GM23338 (cell line): ENCODE results near the gene MYOM1. TPM values are rescaled to one million over a fixed set of nuclear protein-coding genes. Genes with fewer than 3 reads are reported as not detected.

ENCODE experiments used
- ATAC-seq: fragments of 200-7000 bp; cut with Tn5 transposase; 3 replicates; pipeline ENCODE4 v1.9.1; 2020
- DNase-seq: peaks from one replicate; pipeline ENCODE4 v3.0.0-alpha.2; 2015; ENCODE audit warnings: low spot score
- H2AFZ ChIP-seq: fragments of 200-600 bp; sonication (generic); 2 replicates; pipeline ENCODE4 v1.8.0; 2016; ENCODE audit warnings: antibody characterized with exemption, mild to moderate bottlenecking, moderate library complexity
- H3F3A ChIP-seq: fragments of 200-600 bp; sonication (generic); replicated peaks from 2 replicates; pipeline ENCODE4 v1.8.0; 2017; ENCODE audit warnings: antibody characterized with exemption, mixed run types, low read depth
- H3K27ac ChIP-seq: fragments of 200-600 bp; sonication (generic); 2 replicates; pipeline ENCODE4 v1.6.1; 2016; ENCODE audit warnings: low read depth
- H3K27me3 ChIP-seq: fragments of 200-600 bp; sonication (generic); 2 replicates; pipeline ENCODE4 v1.8.0; 2016; ENCODE audit warnings: mild to moderate bottlenecking, mixed run types, moderate library complexity; ENCODE audit not compliant: insufficient read depth
- H3K36me3 ChIP-seq: fragments of 200-600 bp; sonication (generic); 2 replicates; pipeline ENCODE4 v1.8.0; 2016; ENCODE audit warnings: mild to moderate bottlenecking; ENCODE audit not compliant: insufficient read depth
- H3K4me1 ChIP-seq: fragments of 200-600 bp; sonication (generic); 2 replicates; pipeline ENCODE4 v1.8.0; 2016; ENCODE audit warnings: mild to moderate bottlenecking, moderate library complexity; ENCODE audit not compliant: insufficient read depth
- H3K4me2 ChIP-seq: fragments of 200-600 bp; sonication (generic); 2 replicates; pipeline ENCODE4 v1.7.1; 2017; ENCODE audit warnings: mixed run types
- H3K4me3 ChIP-seq: fragments of 200-600 bp; sonication (generic); 2 replicates; pipeline ENCODE4 v1.6.1; 2016; ENCODE audit warnings: mixed run types
- H3K79me2 ChIP-seq: fragments of 200-600 bp; sonication (generic); replicated peaks from 2 replicates; pipeline ENCODE4 v1.8.0; 2017; ENCODE audit warnings: mild to moderate bottlenecking; ENCODE audit not compliant: insufficient read depth
- H3K9me2 ChIP-seq: fragments of 200-600 bp; sonication (generic); 2 replicates; pipeline ENCODE4 v1.8.0; 2017; ENCODE audit not compliant: insufficient read depth
- H4K20me1 ChIP-seq: fragments of 200-600 bp; sonication (generic); replicated peaks from 2 replicates; pipeline ENCODE4 v1.8.0; 2017; ENCODE audit warnings: mild to moderate bottlenecking; ENCODE audit not compliant: insufficient read depth
- H3K27ac Mint-ChIP-seq: 2 replicates; pipeline ENCODE4 v1.8.0; 2020; ENCODE audit warnings: inconsistent platforms, mild to moderate bottlenecking, moderate library complexity, mixed read lengths
- H3K27me3 Mint-ChIP-seq: 3 replicates; pipeline ENCODE4 v1.8.0; 2022; ENCODE audit warnings: low read depth, mild to moderate bottlenecking, moderate library complexity, mixed read lengths, inconsistent platforms; ENCODE audit not compliant: insufficient read depth, poor library complexity
- H3K36me3 Mint-ChIP-seq: 3 replicates; pipeline ENCODE4 v1.8.0; 2021; ENCODE audit warnings: low read depth, mild to moderate bottlenecking, inconsistent platforms, moderate library complexity, mixed read lengths
- H3K4me1 Mint-ChIP-seq: 3 replicates; pipeline ENCODE4 v1.8.0; 2020; ENCODE audit warnings: mild to moderate bottlenecking, inconsistent platforms, mixed read lengths
- H3K4me3 Mint-ChIP-seq: 3 replicates; pipeline ENCODE4 v1.8.0; 2021; ENCODE audit warnings: moderate library complexity, mild to moderate bottlenecking, inconsistent platforms, mixed read lengths
- H3K9me3 Mint-ChIP-seq: 3 replicates; pipeline ENCODE4 v1.8.0; 2020; ENCODE audit warnings: moderate library complexity, mild to moderate bottlenecking, inconsistent platforms, mixed read lengths
- CREB1 ChIP-seq: fragments of 250-450 bp; sonication (Bioruptor Pico); IDR thresholded peaks from 2 replicates; pipeline ENCODE4 v1.5.0; 2020; ENCODE audit warnings: low read depth, mild to moderate bottlenecking, moderate library complexity
- ETS1 ChIP-seq: IDR thresholded peaks from 2 replicates; pipeline ENCODE4 v1.6.1; 2016; ENCODE audit warnings: antibody characterized with exemption
- EZH2phosphoT487 ChIP-seq: fragments of 200-600 bp; sonication (generic); IDR thresholded peaks from one replicate; pipeline ENCODE4 v1.8.1; 2018; ENCODE audit warnings: antibody characterized with exemption; ENCODE audit not compliant: unreplicated experiment
- JUNB ChIP-seq: IDR thresholded peaks from one replicate; pipeline ENCODE4 v1.6.1; 2016; ENCODE audit warnings: antibody characterized with exemption; ENCODE audit not compliant: unreplicated experiment
- NANOG ChIP-seq: IDR thresholded peaks from 2 replicates; pipeline ENCODE4 v1.6.1; 2016; ENCODE audit warnings: antibody characterized with exemption, borderline replicate concordance
- POLR2AphosphoS5 ChIP-seq: IDR thresholded peaks from 2 replicates; pipeline ENCODE4 v1.6.1; 2016; ENCODE audit warnings: antibody characterized with exemption, low read depth
- STAT1 ChIP-seq: IDR thresholded peaks from one replicate; pipeline ENCODE4 v1.6.1; 2016; ENCODE audit warnings: antibody characterized with exemption; ENCODE audit not compliant: unreplicated experiment
- ZNF114 ChIP-seq: fragments of 250-450 bp; sonication (Bioruptor Pico); IDR thresholded peaks from 2 replicates; pipeline ENCODE4 v1.5.0; 2020; ENCODE audit warnings: mild to moderate bottlenecking, moderate library complexity
- ZNF331 ChIP-seq: fragments of 250-450 bp; sonication (Bioruptor Pico); IDR thresholded peaks from 2 replicates; pipeline ENCODE4 v1.5.0; 2020; ENCODE audit warnings: low read depth, mild to moderate bottlenecking, moderate library complexity
- polyA plus RNA-seq: library from polyadenylated mRNA; unstranded; fragments of >200 nt; fragmentation: Nextera tagmentation; extraction: Ambion mirVana; gene quantifications from 2 replicates; pipeline ENCODE4 v1.2.1, GENCODE V29; 2016
- total RNA-seq: library from RNA; depleted of rRNA; stranded (reverse); fragments of >200 nt; shearing (Covaris generic); gene quantifications from 2 replicates; pipeline ENCODE4 v1.2.3, GENCODE V29; 2014
- TF ChIP-seq, protein P1 (sequence below): IDR thresholded peaks from one replicate; pipeline ENCODE4 v1.6.1; 2018; ENCODE audit warnings: antibody characterized with exemption; ENCODE audit not compliant: unreplicated experiment
- TF ChIP-seq, protein P2 (sequence below), 2 experiments: fragments of 200-600 bp in 1 of 2; sonication (generic) in 1 of 2; conservative IDR thresholded peaks; 2 replicates each; pipeline versions ENCODE4 v1.5.1 to v1.6.1; 2016 to 2017; ENCODE audit warnings: antibody characterized with exemption in 2 of 2, low read depth in 2 of 2, mild to moderate bottlenecking in 2 of 2, moderate library complexity in 1 of 2

The MYOM1 gene
- total and polyA plus RNA-seq, 2 experiments from 2014 or later = 0.27 to 0.38 TPM

DNA sequence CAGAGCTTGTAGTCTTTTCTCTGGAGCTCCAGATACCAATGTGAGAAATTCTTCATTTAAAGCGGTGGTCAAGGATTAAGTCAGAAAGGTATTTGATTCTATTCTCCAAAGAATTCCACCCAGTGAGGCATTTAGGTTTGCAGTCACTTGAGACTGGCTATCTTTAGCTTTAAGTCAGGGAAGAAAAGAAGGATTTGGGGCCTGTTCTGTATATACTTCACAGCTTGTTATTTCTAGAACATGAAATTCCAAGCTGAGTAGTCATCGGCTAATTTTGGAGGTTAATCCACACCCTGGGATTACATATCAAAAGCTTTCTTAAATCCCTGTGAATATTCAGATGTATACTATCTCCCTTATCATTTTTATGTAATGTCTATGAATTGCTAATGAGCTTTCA is 39.4 kb downstream of the MYOM1 start (continued):
- TF ChIP-seq, protein P1, sequence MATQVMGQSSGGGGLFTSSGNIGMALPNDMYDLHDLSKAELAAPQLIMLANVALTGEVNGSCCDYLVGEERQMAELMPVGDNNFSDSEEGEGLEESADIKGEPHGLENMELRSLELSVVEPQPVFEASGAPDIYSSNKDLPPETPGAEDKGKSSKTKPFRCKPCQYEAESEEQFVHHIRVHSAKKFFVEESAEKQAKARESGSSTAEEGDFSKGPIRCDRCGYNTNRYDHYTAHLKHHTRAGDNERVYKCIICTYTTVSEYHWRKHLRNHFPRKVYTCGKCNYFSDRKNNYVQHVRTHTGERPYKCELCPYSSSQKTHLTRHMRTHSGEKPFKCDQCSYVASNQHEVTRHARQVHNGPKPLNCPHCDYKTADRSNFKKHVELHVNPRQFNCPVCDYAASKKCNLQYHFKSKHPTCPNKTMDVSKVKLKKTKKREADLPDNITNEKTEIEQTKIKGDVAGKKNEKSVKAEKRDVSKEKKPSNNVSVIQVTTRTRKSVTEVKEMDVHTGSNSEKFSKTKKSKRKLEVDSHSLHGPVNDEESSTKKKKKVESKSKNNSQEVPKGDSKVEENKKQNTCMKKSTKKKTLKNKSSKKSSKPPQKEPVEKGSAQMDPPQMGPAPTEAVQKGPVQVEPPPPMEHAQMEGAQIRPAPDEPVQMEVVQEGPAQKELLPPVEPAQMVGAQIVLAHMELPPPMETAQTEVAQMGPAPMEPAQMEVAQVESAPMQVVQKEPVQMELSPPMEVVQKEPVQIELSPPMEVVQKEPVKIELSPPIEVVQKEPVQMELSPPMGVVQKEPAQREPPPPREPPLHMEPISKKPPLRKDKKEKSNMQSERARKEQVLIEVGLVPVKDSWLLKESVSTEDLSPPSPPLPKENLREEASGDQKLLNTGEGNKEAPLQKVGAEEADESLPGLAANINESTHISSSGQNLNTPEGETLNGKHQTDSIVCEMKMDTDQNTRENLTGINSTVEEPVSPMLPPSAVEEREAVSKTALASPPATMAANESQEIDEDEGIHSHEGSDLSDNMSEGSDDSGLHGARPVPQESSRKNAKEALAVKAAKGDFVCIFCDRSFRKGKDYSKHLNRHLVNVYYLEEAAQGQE = no peak
- TF ChIP-seq EZH2phosphoT487 = no peak
- no peak for TF ChIP-seq CREB1 (CRISPR knock-in tag)
- TF ChIP-seq JUNB = no peak
- no peak for TF ChIP-seq POLR2AphosphoS5
- no peak for TF ChIP-seq ZNF114 (CRISPR knock-in tag)
- TF ChIP-seq NANOG = no peak

DNA sequence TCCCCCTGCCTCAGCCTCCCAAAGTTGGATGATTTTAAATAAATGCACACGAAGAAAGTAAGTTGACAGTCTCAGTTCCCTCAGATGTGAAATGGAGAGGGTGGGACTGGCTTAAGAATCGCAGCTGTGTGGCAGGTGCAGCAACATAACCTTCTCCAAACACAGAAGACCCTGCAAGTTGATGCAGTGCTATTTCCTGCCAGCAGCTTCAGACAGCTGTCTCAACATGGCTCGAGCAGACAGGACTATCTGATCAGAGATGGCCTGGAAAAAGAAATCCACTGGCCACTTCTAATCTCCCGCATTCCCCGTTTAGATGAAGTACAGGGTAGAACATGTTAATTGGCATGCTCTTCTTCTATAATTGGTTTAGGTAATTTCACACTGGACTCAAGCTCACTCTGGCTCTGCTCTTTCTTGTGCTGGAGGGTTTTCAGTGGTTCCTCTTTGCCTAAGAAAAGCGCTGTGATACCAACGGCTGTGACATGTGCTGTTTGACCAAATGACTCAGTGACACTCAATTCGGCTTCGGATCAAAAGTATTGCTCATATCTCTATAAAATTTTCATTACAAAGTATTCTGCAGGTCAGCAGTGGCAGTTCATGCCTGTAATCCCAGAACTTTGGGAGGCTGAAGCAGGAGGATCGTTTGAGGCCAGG is 40.2 kb downstream of the MYOM1 start:
- no peak for DNase-seq
- no peak overlapping the region for H3K27ac ChIP-seq
- no peaks in the 10 kb centered on the region for H4K20me1 ChIP-seq
- no peak overlapping the region for H3K4me2 ChIP-seq
- no peaks in the 10 kb centered on the region for H3K4me1 ChIP-seq
- TF ChIP-seq, protein P1 = no peak
- TF ChIP-seq ETS1 (no peak), CREB1 (CRISPR knock-in tag) (no peak), STAT1 (no peak), ZNF114 (CRISPR knock-in tag) (no peak), EZH2phosphoT487 (no peak), NANOG (no peak), ZNF331 (CRISPR knock-in tag) (no peak)
- TF ChIP-seq, protein P2, sequence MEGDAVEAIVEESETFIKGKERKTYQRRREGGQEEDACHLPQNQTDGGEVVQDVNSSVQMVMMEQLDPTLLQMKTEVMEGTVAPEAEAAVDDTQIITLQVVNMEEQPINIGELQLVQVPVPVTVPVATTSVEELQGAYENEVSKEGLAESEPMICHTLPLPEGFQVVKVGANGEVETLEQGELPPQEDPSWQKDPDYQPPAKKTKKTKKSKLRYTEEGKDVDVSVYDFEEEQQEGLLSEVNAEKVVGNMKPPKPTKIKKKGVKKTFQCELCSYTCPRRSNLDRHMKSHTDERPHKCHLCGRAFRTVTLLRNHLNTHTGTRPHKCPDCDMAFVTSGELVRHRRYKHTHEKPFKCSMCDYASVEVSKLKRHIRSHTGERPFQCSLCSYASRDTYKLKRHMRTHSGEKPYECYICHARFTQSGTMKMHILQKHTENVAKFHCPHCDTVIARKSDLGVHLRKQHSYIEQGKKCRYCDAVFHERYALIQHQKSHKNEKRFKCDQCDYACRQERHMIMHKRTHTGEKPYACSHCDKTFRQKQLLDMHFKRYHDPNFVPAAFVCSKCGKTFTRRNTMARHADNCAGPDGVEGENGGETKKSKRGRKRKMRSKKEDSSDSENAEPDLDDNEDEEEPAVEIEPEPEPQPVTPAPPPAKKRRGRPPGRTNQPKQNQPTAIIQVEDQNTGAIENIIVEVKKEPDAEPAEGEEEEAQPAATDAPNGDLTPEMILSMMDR (conservative IDR thresholded peaks at IDR 0.05; ENCODE audit: low read depth in 2 of 2) = no peak
- no peaks in the 10 kb centered on the region for H3K27me3 ChIP-seq
- no peaks in the 10 kb centered on the region for H3K79me2 ChIP-seq
- no peak overlapping the region for H3K4me3 ChIP-seq
- H3K9me2 ChIP-seq = no peaks in the 10 kb centered on the region
- Mint-ChIP-seq H3K27ac (no peak overlapping the region), H3K9me3 (no peaks in the 10 kb centered on the region), H3K36me3 (no peaks in the 10 kb centered on the region), H3K4me1 (peaks cover 10% of the 10 kb centered on the region), H3K27me3 (no peaks in the 10 kb centered on the region), H3K4me3 (no peak overlapping the region)
- ATAC-seq = peak; percentile 28; the same call in 1 of the 3 replicates
- H3F3A ChIP-seq = no peaks in the 10 kb centered on the region
- no peak overlapping the region for H2AFZ ChIP-seq
- H3K36me3 ChIP-seq = no peaks in the 10 kb centered on the region
